Measurements from ENCODE around the gene SH2D3A. TPM values are rescaled to one million over a fixed set of nuclear protein-coding genes. Genes with fewer than 3 reads are reported as not detected.

The SH2D3A gene
- total RNA-seq, 1 experiment from 2014 or later: 0.95 TPM

DNA sequence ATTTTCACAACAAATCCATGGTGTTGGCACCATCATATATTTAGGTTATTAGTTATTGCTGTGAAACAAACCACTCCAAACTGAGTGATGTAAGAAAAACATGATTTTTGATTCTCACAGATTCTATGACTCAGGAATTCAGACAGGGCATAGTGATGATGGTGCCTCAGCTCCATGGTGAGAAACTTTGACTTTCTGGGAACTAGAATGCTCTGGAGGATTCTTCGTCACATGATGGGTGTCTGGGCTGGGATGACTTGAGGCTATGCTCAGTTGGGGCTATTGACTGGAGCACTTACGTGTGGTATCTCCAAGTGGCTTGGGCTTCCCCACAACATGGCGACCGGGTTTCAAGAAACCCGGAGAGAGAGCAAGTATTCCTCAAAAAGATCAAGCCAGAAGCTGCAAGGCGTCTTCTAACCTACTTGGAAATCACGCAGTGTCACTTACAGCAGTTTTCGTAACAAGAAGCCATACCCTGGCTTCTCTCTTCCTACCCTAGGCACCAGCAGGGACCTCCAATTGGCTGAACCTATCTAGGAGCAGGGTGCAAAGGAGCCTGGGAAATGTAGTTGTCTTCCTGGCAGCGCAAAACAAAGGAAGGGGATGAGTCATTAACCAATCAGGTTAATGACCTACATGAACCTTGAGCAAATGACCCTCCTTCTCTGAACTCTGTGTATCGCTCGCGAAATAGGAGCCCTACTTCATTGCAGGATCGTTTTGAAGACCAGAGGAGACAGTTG lies 27.6 kb upstream of the SH2D3A start:
- DNase-seq (ENCODE audit: low spot score): no peak
- CTCF ChIA-PET: no interaction called here

DNA sequence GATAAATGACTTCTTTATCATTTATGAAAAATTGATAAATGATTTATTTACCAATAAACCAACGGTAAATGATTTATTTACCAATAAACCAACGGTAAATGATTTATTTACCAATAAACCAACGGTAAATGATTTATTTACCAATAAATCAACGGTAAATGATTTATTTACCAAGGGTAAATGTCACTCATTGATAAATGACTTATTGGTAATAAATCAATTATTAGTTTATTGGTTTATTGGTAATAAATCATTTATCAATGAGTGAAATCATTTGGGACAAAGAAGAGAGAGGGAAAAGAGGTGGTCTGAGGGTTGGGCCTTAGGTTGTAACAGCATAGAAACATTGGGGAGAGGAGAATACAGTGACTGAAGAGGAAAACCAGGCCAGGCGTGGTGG lies 26.7 kb upstream of the SH2D3A start:
- no peak for TF ChIP-seq EZH2 (IDR thresholded peaks at IDR 0.05; ENCODE audit: borderline replicate concordance, low read depth, low read length, poor library complexity, severe bottlenecking)
- TF ChIP-seq, protein P1, sequence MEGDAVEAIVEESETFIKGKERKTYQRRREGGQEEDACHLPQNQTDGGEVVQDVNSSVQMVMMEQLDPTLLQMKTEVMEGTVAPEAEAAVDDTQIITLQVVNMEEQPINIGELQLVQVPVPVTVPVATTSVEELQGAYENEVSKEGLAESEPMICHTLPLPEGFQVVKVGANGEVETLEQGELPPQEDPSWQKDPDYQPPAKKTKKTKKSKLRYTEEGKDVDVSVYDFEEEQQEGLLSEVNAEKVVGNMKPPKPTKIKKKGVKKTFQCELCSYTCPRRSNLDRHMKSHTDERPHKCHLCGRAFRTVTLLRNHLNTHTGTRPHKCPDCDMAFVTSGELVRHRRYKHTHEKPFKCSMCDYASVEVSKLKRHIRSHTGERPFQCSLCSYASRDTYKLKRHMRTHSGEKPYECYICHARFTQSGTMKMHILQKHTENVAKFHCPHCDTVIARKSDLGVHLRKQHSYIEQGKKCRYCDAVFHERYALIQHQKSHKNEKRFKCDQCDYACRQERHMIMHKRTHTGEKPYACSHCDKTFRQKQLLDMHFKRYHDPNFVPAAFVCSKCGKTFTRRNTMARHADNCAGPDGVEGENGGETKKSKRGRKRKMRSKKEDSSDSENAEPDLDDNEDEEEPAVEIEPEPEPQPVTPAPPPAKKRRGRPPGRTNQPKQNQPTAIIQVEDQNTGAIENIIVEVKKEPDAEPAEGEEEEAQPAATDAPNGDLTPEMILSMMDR (conservative IDR thresholded peaks at IDR 0.05; ENCODE audit: low read depth, low read length): no peak
- H3K4me3 ChIP-seq (ENCODE audit: low read depth, low read length, poor library complexity, severe bottlenecking): no peak overlapping the region
- H3K4me1 ChIP-seq (ENCODE audit: insufficient read depth, low read length, poor library complexity, severe bottlenecking): peaks cover 23% of the 10 kb centered on the region
- intact Hi-C loops (cut with micrococcal nuclease; ENCODE audit: unreplicated experiment): no loop called here
- H3K27me3 ChIP-seq (replicated peaks; ENCODE audit: insufficient read depth, low read depth, low read length, poor library complexity): no peaks in the 10 kb centered on the region
- no peak overlapping the region for H3K27ac ChIP-seq (ENCODE audit: low read depth, low read length, poor library complexity, severe bottlenecking)
- CTCF ChIA-PET: no interaction called here
- DNase-seq (ENCODE audit: low spot score): no peak
- BruUV-seq (replicated peaks): no TSS peak
- H3K36me3 ChIP-seq (ENCODE audit: insufficient read depth, low read length, poor library complexity, severe bottlenecking): peaks cover 11% of the 10 kb centered on the region
- H3K9me3 ChIP-seq (ENCODE audit: low read depth, low read length, poor library complexity, severe bottlenecking): peaks cover 8% of the 10 kb centered on the region
- POLR2A ChIA-PET (ENCODE audit: low non-redundant PET): no interaction called here

More for the DNA sequence above, 27.6 kb upstream of the SH2D3A start:
- TF ChIP-seq, protein P1 (conservative IDR thresholded peaks at IDR 0.05; ENCODE audit: low read depth, low read length): no peak
- no peak for TF ChIP-seq EZH2 (IDR thresholded peaks at IDR 0.05; ENCODE audit: borderline replicate concordance, low read depth, low read length, poor library complexity, severe bottlenecking)
- intact Hi-C loops (cut with micrococcal nuclease; ENCODE audit: unreplicated experiment): no loop called here
- no peaks in the 10 kb centered on the region for H3K27me3 ChIP-seq (replicated peaks; ENCODE audit: insufficient read depth, low read depth, low read length, poor library complexity)
- H3K36me3 ChIP-seq (ENCODE audit: insufficient read depth, low read length, poor library complexity, severe bottlenecking): peaks cover 11% of the 10 kb centered on the region
- peaks cover 20% of the 10 kb centered on the region for H3K4me1 ChIP-seq (ENCODE audit: insufficient read depth, low read length, poor library complexity, severe bottlenecking)
- H3K9me3 ChIP-seq (ENCODE audit: low read depth, low read length, poor library complexity, severe bottlenecking): peaks cover 8% of the 10 kb centered on the region
- no TSS peak for BruUV-seq (replicated peaks)
- no peak overlapping the region for H3K4me3 ChIP-seq (ENCODE audit: low read depth, low read length, poor library complexity, severe bottlenecking)
- POLR2A ChIA-PET (ENCODE audit: low non-redundant PET): no interaction called here
- no peak overlapping the region for H3K27ac ChIP-seq (ENCODE audit: low read depth, low read length, poor library complexity, severe bottlenecking)

DNA sequence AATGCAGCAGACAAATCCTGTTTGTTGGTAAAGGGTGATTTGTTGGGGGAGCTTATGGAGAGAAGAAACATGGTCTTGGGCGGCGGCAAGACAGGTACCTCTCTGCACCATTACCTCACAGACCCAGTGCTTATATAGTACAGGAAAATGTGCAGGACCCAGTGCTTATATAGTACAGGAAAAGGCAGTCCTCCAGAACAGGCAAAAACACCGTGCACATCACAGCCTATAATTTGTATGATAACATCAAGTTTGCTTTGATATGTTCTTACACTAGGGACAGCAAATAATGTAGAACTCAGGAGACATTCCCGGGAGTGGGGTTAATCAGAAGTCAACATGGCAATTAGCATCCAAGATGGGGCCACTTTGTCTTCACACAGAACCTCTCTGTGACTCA lies 26.2 kb upstream of the SH2D3A start:
- ChIA-PET CTCF (no interaction called here), POLR2A (ENCODE audit: low non-redundant PET) (no interaction called here)
- H3K36me3 ChIP-seq (ENCODE audit: insufficient read depth, low read length, poor library complexity, severe bottlenecking): peaks cover 11% of the 10 kb centered on the region
- no peak overlapping the region for H3K4me3 ChIP-seq (ENCODE audit: low read depth, low read length, poor library complexity, severe bottlenecking)
- peaks cover 28% of the 10 kb centered on the region for H3K4me1 ChIP-seq (ENCODE audit: insufficient read depth, low read length, poor library complexity, severe bottlenecking)
- H3K27me3 ChIP-seq (replicated peaks; ENCODE audit: insufficient read depth, low read depth, low read length, poor library complexity): no peaks in the 10 kb centered on the region
- TF ChIP-seq EZH2 (IDR thresholded peaks at IDR 0.05; ENCODE audit: borderline replicate concordance, low read depth, low read length, poor library complexity, severe bottlenecking): no peak
- TF ChIP-seq, protein P1 (conservative IDR thresholded peaks at IDR 0.05; ENCODE audit: low read depth, low read length): no peak
- intact Hi-C loops (cut with micrococcal nuclease; ENCODE audit: unreplicated experiment): no loop called here
- peaks cover 8% of the 10 kb centered on the region for H3K9me3 ChIP-seq (ENCODE audit: low read depth, low read length, poor library complexity, severe bottlenecking)
- no peak overlapping the region for H3K27ac ChIP-seq (ENCODE audit: low read depth, low read length, poor library complexity, severe bottlenecking)
- BruUV-seq (replicated peaks): no TSS peak
- no peak for DNase-seq (ENCODE audit: low spot score)

All from A673 (cell line).